Measurements from ENCODE around the gene DST. TPM values are rescaled to one million over a fixed set of nuclear protein-coding genes. Genes with fewer than 3 reads are reported as not detected.

DST gene
- total RNA-seq, 4 donors from 2014 or later = 331 to 417 (median 368) TPM

- peaks cover 0 to 83% (median 17%) of the 10 kb centered on the region in 4 donors for H3K4me1 ChIP-seq
- TF ChIP-seq EP300 (IDR thresholded peaks at IDR 0.05) (no peak), CTCF (IDR thresholded peaks at IDR 0.05) (no peak), POLR2A (IDR thresholded peaks at IDR 0.05) (no peak)
- WGBS, 2 donors = 50 to 52% methylated on average over 9 of the region's 9 CpGs
Measured at GRCh38 chr6:56540232-56541029, 102.3 kb downstream of the DST start.

GRCh38 chr6:56539527-56540105, 103.1 kb downstream of the DST start:
- no peaks in the 10 kb centered on the region for H3K27me3 ChIP-seq
- H3K4me1 ChIP-seq = peaks cover 0 to 83% (median 17%) of the 10 kb centered on the region in 4 donors
- H3K9me3 ChIP-seq = no peaks in the 10 kb centered on the region
- peaks cover 0 to 22% (median 0%) of the 10 kb centered on the region in 3 donors for H3K36me3 ChIP-seq
- no peak for DNase-seq (ENCODE audit: low spot score in 2 of 2)
- peak overlapping the region; percentile 48 to 95 (median 85) for H3K27ac ChIP-seq
- no peak for TF ChIP-seq EP300 (IDR thresholded peaks at IDR 0.05)
- no peak for TF ChIP-seq CTCF (IDR thresholded peaks at IDR 0.05)
- TF ChIP-seq POLR2A (IDR thresholded peaks at IDR 0.05) = no peak
- H3K4me3 ChIP-seq = peak overlapping the region in 3 of 4 donors; percentile 3 to 65 (median 58)

More at GRCh38 chr6:56540232-56541029, 102.3 kb downstream of the DST start:
- Histone ChIP-seq H3K9me3 (no peaks in the 10 kb centered on the region), H3K27ac (peak overlapping the region; percentile 48 to 95 (median 85)), H3K4me3 (peak overlapping the region; percentile 2 to 65 (median 34)), H3K27me3 (no peaks in the 10 kb centered on the region), H3K36me3 (peaks cover 0 to 13% (median 0%) of the 10 kb centered on the region in 3 donors)
- DNase-seq (ENCODE audit: low spot score in 2 of 2) = no peak

- no peak for DNase-seq (ENCODE audit: low spot score in 2 of 2)
- Histone ChIP-seq H3K9me3 (no peaks in the 10 kb centered on the region), H3K27ac (peak overlapping the region in 2 of 4 donors; percentile 92 to 95), H3K4me3 (peak overlapping the region in 1 of 4 donors; percentile 65), H3K36me3 (peaks cover 0 to 29% (median 0%) of the 10 kb centered on the region in 3 donors), H3K27me3 (no peaks in the 10 kb centered on the region), H3K4me1 (peaks cover 0 to 86% (median 16%) of the 10 kb centered on the region in 4 donors)
- 57 to 58% methylated on average over 2 of the region's 2 CpGs for WGBS, 2 donors
- TF ChIP-seq POLR2A (IDR thresholded peaks at IDR 0.05) (no peak), CTCF (IDR thresholded peaks at IDR 0.05) (no peak)
Measured at GRCh38 chr6:56538851-56539250, 103.8 kb downstream of the DST start.

- TF ChIP-seq POLR2A (IDR thresholded peaks at IDR 0.05) (no peak), CTCF (IDR thresholded peaks at IDR 0.05) (no peak), EP300 (IDR thresholded peaks at IDR 0.05) (no peak)
- Histone ChIP-seq H3K27me3 (no peaks in the 10 kb centered on the region), H3K9me3 (no peaks in the 10 kb centered on the region), H3K27ac (no peak overlapping the region), H3K36me3 (peaks cover 0 to 35% (median 0%) of the 10 kb centered on the region in 3 donors), H3K4me1 (peaks cover 0 to 78% (median 15%) of the 10 kb centered on the region in 4 donors), H3K4me3 (no peak overlapping the region)
- no peak for DNase-seq (ENCODE audit: low spot score in 2 of 2)
Measured at GRCh38 chr6:56537223-56537770, 105.4 kb downstream of the DST start.

GRCh38 chr6:56536536-56536935, 106.2 kb downstream of the DST start:
- H3K4me3 ChIP-seq = no peak overlapping the region
- peaks cover 0 to 74% (median 15%) of the 10 kb centered on the region in 4 donors for H3K4me1 ChIP-seq
- no peak for TF ChIP-seq CTCF (IDR thresholded peaks at IDR 0.05)
- TF ChIP-seq EP300 (IDR thresholded peaks at IDR 0.05) = no peak
- DNase-seq (ENCODE audit: low spot score in 2 of 2) = no peak
- no peaks in the 10 kb centered on the region for H3K9me3 ChIP-seq
- no peak overlapping the region for H3K27ac ChIP-seq
- 68 to 76% methylated on average over 2 of the region's 2 CpGs for WGBS, 2 donors
- peaks cover 0 to 43% (median 0%) of the 10 kb centered on the region in 3 donors for H3K36me3 ChIP-seq
- H3K27me3 ChIP-seq = no peaks in the 10 kb centered on the region

Data from tibial nerve (tissue), 4 donors.